HK-2 (cell line): ENCODE results near the gene RGMA.
"Not testable (repeated sequence)": the region's sequence is repeated elsewhere in the genome, so short reads cannot be mapped to it uniquely, and the experiment has no call there.

Source experiments
- DNase-seq: peaks from one replicate; pipeline ENCODE4 v3.0.0-alpha.2; 2018; ENCODE audit not compliant: unreplicated experiment

The RGMA gene

GRCh38 chr15:93034512-93034911 is 54.5 kb downstream of the RGMA start:
- DNase-seq = no peak

GRCh38 chr15:93033434-93034045 is 55.5 kb downstream of the RGMA start:
- no peak for DNase-seq

- DNase-seq = not testable (repeated sequence)
Observed at GRCh38 chr15:93032515-93033206, 56.4 kb downstream of the RGMA start.

GRCh38 chr15:93031557-93032384 is 57.2 kb downstream of the RGMA start:
- DNase-seq = not testable (repeated sequence)

- DNase-seq = no peak
Observed at GRCh38 chr15:93031103-93031464, 57.9 kb downstream of the RGMA start.

- DNase-seq = peak; percentile 57
Observed at GRCh38 chr15:93030430-93031102, 58.4 kb downstream of the RGMA start.

GRCh38 chr15:93029836-93030429 is 59.1 kb downstream of the RGMA start:
- DNase-seq = peak; percentile 13

GRCh38 chr15:93029214-93029835 is 59.7 kb downstream of the RGMA start:
- DNase-seq = no peak

- peak; percentile 6 for DNase-seq
Observed at GRCh38 chr15:93028632-93029213, 60.3 kb downstream of the RGMA start.

GRCh38 chr15:93028111-93028631 is 60.8 kb downstream of the RGMA start:
- no peak for DNase-seq

GRCh38 chr15:93027413-93027812 is 61.6 kb downstream of the RGMA start:
- DNase-seq = no peak

GRCh38 chr15:93026380-93026817 is 62.6 kb downstream of the RGMA start:
- DNase-seq = no peak

GRCh38 chr15:93025625-93025982 is 63.4 kb downstream of the RGMA start:
- DNase-seq = no peak

- DNase-seq = no peak
Observed at GRCh38 chr15:93024716-93025624, 64.0 kb downstream of the RGMA start.

- no peak for DNase-seq
Observed at GRCh38 chr15:93024293-93024692, 64.7 kb downstream of the RGMA start.

- DNase-seq = no peak
Observed at GRCh38 chr15:93020976-93021772, 67.8 kb downstream of the RGMA start.

- no peak for DNase-seq
Observed at GRCh38 chr15:93019971-93020370, 69.0 kb downstream of the RGMA start.

- DNase-seq = no peak
Observed at GRCh38 chr15:93019090-93019489, 69.9 kb downstream of the RGMA start.

- DNase-seq = no peak
Observed at GRCh38 chr15:93018574-93018973, 70.4 kb downstream of the RGMA start.
